HL-60 (cell line): ENCODE results near the gene DYNLT2.
A peak's percentile ranks its signal among the peaks of the same experiment; 100 is the strongest.

Experiments
- DNase-seq, 2 experiments: peaks; one replicate each; pipeline ENCODE4 v3.0.0-alpha.2; 2010 to 2020; ENCODE audit warnings: low read depth in 1 of 2, low spot score in 1 of 2
- H3K27ac ChIP-seq: fragments of 250-450 bp; sonication (Bioruptor Pico); replicated peaks from 2 replicates; pipeline ENCODE4 v1.5.1; 2020; ENCODE audit warnings: mild to moderate bottlenecking, moderate library complexity
- H3K27me3 ChIP-seq: fragments of 250-450 bp; sonication (Bioruptor Pico); 2 replicates; pipeline ENCODE4 v1.5.1; 2021; ENCODE audit warnings: mild to moderate bottlenecking, moderate library complexity; ENCODE audit not compliant: insufficient read depth, poor library complexity, severe bottlenecking
- H3K4me3 ChIP-seq: replicated peaks from 2 replicates; pipeline ENCODE4 v1.5.1; 2011; ENCODE audit warnings: mild to moderate bottlenecking, control low read depth, low read length; ENCODE audit not compliant: insufficient read depth
- CTCF ChIP-seq: IDR thresholded peaks from one replicate; pipeline ENCODE4 v1.5.1; 2011; ENCODE audit warnings: low read length, control low read depth, inconsistent platforms; ENCODE audit not compliant: insufficient read depth
- GABPA ChIP-seq: IDR thresholded peaks from 2 replicates; pipeline ENCODE4 v1.6.1; 2012; ENCODE audit warnings: low read depth
- POLR2AphosphoS5 ChIP-seq: IDR thresholded peaks from 2 replicates; pipeline ENCODE4 v1.6.1; 2012; ENCODE audit warnings: low read depth
- REST ChIP-seq: IDR thresholded peaks from 2 replicates; pipeline ENCODE4 v1.6.1; 2012; ENCODE audit warnings: low read depth; ENCODE audit not compliant: insufficient replicate concordance
- SPI1 ChIP-seq: IDR thresholded peaks from 2 replicates; pipeline ENCODE4 v1.6.1; 2012; ENCODE audit warnings: low read depth, mild to moderate bottlenecking, borderline replicate concordance

DYNLT2 gene

DNA sequence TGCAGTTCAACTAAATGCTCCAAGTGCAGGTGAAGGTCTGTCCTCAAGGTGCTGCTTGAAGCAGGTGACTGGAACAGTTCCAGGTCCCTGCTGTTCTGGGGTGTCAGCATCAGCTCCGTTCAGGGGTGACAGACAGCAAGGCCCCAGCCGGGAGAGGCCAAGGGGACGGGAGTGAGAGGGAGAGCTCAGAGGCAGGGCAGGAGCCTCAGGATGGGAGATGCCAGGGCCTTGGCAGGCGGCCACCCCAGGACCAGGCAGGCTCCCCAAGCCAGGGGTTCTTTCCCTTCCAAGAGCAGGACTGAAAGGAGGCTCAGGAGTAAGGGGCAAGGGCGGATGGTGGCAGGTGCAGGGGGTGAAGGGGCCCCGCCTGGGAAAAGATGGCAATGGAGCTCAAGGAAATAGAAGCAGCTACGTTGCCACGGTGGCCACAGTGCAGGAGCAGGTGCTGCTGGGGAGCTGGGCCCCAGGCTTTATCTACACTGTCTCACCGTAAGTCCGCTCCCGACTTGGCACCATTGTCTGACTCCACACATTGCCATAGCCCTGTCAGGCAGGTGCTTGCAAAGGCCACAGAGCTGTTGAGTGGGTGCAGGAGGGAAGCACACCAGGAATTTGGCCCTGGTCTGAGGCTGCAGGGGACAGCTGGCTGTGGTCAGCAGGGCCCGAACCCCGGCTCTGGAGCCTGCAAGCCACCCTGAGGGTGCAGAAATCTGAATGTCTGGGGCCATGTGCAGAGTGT, 43.1 kb upstream of the DYNLT2 start:
- no peak for DNase-seq
- Histone ChIP-seq H3K4me3 (no peak overlapping the region), H3K27me3 (peaks cover 6% of the 10 kb centered on the region), H3K27ac (peak overlapping the region; percentile 40; the same call in 1 of the 2 replicates)
- TF ChIP-seq POLR2AphosphoS5 (no peak), REST (no peak), SPI1 (no peak), CTCF (no peak), GABPA (no peak)

- Histone ChIP-seq H3K27me3 (peaks cover 8% of the 10 kb centered on the region), H3K27ac (no peak overlapping the region), H3K4me3 (no peak overlapping the region)
- TF ChIP-seq POLR2AphosphoS5 = no peak
- TF ChIP-seq SPI1 = no peak
- no peak for TF ChIP-seq CTCF
- no peak for TF ChIP-seq REST
- TF ChIP-seq GABPA = no peak
- no peak for DNase-seq
Observed at GRCh38 chr6:169793408-169793807, 42.0 kb upstream of the DYNLT2 start.

DNA sequence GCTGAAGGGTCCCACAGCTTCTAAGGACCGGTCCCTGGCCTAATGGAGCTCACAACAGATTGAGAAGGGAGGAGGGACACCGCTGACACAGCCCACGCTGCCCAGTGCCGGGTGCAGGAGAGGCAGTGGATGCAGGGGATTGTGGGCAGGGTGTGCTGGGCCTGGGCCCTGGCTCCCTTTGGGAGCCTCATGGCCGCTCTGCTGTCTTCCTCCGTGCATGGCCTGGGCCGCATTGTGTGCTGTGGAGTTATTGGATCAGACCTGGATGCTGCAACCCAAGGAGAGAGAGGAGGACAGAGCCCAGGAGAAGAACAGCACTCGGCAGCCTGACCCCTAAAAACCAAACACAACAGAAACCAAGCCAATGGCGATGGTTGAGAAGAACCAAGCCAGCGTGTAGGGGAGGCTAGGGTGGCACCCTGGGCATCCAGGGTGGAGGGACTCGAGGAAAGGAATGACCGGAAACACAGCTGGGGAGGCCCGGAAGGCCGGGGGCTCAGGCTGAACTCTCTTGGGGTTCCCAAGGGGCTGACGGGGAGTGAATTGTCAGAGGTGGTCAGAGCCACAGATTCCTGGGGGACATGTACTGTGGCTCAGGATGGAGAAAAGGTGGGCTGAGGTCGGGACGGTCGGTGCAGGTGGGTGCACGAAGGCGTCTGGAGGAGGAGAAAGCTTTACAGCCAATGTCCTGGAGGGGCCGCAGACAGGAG, 41.1 kb upstream of the DYNLT2 start:
- H3K27ac ChIP-seq = no peak overlapping the region
- no peak for DNase-seq
- no peak overlapping the region for H3K4me3 ChIP-seq
- H3K27me3 ChIP-seq = peaks cover 8% of the 10 kb centered on the region
- TF ChIP-seq SPI1 = no peak
- no peak for TF ChIP-seq GABPA
- TF ChIP-seq REST = no peak
- no peak for TF ChIP-seq POLR2AphosphoS5
- no peak for TF ChIP-seq CTCF
